HG03103 (cell line): Measurements from ENCODE around the gene RPS8.
"Not testable (repeated sequence)": the region's sequence is repeated elsewhere in the genome, so short reads cannot be mapped to it uniquely, and the experiment has no call there.

Experiments used
- ATAC-seq: cut with Tn5 transposase; IDR thresholded peaks from one replicate; pipeline ENCODE4 v1.9.1; 2021; ENCODE audit warnings: low read depth; ENCODE audit not compliant: unreplicated experiment

Gene RPS8

DNA sequence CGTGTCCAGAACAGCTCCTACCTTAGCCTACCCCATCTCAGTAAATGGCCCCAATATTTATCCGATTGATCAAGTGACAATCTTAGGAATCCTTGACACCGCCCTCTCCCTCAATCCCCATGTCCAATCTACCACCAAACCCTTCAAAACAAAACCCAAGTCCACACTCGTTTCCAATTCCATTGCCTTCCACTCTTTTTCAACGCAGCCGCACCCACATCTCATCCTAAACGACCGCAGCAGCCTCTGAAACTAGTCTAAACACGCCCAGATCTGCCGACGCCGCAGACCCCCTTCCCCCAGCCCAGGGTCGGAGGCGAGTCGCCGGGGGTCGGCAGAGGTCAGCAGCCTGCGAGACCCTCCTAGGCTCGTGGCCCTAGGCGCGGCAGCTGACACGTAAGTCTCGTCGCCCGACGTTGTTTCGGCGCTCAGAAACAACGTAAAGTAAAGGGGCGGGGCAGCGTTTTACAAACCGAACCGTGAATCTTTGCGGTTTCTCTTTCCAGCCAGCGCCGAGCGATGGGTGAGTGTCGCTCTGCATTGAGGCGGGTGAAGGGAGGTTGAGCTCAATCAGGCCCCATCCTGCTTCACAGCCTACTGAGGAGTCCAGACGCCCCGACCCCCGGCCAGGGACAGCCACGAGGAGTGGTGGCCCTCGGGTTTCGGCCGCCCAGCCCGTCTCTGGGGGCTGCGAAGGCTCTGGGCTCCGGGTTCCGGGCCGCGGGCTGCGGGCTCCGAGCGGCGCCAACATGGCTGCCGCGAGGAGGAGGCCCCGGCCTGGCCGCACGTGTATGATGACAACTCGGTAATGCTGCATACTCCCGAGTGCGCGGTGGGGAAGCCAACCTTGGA lies at the start of gene RPS8:
TSS of gene RPS8 (plus strand) at position 463 of the 852 bp plus-strand sequence. CDS start at position 520, 57 bp downstream.
- ATAC-seq = peak; percentile 69

- ATAC-seq = peak; percentile 49
Observed at GRCh38 chr1:44730741-44731512, 44.4 kb upstream of the RPS8 start, which contains the start of gene RNU5D-1. Gene RNU5D-1, minus strand, starts transcription at chr1:44731170.

DNA sequence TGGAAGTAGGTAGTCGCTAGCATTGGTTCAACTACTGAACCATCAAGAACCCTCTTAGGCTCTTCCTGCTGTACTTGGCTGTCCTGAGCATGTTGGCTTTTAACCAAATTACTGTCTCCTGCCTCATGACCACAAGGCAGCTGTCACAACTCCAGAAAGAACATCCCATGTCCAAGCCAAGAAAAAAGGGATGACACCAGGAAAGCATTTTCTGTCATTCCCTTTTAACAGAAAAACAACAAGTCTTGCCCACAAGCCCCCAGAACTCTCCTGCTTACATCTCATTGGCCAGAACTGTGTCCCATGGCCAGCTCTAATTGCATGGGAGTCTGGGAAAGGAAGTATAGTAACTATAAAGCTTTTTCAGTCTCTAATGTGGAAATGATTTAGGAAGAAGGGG lies 42.0 kb upstream of the RPS8 start:
- no peak for ATAC-seq

DNA sequence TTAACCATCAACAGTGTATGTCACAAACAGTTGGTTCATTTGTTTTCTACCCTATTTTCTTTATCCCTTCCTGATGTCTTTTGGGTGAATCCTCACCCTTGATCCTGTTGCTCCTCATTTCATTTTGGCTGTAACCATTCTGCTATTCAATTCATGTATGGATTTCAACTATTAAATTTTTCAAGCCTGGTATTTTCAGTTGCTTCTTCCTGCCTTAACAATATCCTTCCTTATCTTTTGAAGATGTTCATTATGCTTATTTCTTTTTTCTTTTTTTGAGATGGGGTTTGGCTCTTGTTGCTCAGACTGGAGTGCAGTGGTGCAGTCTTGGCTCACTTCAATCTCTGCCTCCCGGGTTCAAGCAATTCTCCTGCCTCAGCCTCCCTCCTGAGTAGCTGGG lies 41.6 kb upstream of the RPS8 start:
- no peak for ATAC-seq

DNA sequence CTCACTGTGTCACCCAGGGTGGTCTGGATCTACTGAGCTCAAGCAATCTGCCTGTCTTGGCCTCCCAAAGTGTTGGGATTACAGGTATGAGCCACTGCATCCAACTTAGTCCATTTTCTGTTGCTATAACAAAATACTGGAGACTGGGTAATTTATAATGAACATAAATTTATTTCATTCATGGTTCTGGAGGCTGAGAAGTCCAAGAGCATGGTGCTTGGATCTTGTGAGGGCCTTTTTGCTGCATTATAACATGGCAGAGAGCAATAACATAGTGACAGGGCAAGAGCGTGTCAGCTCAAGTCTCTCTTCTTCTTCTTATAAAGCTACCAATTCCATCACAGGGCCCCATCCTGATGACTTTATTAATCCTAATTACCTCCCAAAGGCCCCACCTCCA lies 39.3 kb upstream of the RPS8 start:
- no peak for ATAC-seq

DNA sequence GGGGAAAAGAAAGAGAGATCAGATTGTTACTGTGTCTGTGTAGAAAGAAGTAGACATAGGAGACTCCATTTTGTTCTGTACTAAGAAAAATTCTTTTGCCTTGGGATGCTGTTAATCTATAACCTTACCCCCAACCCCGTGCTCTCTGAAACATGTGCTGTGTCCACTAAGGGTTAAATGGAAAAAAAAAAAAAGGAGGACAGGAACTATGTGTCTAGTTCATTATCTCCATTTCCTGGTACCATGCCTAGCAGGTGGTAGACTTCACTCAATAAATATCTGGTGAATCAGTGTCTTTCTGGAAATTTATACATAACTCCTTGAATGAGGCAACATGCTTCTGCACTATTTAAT lies 36.4 kb upstream of the RPS8 start:
- not testable (repeated sequence) for ATAC-seq

DNA sequence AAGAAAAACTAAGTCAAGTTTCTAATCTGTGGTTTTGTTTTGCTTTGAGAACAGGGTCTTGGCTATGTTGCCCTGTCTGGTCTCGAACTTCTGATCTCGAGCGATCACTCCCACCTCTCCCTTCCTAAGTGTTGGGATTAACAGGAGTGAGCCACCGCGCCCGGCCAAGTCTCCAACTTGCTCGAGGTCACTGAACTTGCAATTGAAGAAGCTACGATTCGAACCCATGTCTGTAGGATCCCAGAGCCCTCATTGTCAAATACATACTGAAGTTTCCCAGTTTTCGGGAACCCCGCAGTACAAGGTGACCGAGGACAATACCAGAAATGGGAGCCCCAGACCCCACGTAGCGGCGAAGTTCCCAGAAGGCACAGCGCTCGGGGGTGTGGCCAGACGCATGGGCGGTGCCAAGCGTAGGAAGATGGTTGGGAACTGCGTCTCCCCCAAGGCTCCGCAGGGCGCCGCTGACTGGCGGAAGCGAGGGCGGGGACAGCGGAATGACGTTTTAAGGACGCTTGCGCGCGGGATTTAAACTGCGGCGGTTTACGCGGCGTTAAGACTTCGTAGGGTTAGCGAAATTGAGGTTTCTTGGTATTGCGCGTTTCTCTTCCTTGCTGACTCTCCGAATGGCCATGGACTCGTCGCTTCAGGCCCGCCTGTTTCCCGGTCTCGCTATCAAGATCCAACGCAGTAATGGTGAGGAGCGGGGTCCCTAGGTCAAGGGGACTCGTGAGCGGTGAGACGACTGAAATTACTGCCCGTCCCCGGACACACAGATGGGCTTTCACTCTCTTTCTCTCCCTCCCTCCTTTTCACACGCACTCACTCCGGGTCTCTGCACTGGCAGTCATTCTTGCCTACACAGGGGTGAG lies 35.8 kb upstream of the RPS8 start, which contains the start of gene KIF2C:
TSS of gene KIF2C (plus strand) at position 531 of the 872 bp plus-strand sequence. CDS start at position 627, 96 bp downstream.
- peak; percentile 96 for ATAC-seq

GRCh38 chr1:44740179-44740617 lies 35.1 kb upstream of the RPS8 start:
- ATAC-seq = no peak

DNA sequence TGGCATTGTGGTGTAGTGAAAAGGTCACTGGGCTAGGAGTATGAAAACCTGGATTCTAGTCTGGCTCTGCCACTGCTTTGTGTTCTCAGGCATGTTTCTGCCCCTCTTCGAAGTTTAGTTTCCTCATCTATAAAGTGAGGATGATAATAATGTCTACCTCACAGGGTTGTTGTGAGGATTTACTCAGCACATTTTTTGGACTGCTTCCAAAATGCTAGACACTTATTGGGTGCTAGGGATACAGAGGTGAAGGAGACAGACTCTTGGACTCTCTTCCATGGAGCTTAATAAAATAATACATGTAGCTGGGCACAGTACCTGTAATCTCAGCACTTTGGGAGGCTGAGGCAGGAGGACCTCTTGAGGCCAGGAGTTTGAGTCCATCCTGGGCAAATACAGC lies 32.1 kb upstream of the RPS8 start:
- ATAC-seq = no peak

DNA sequence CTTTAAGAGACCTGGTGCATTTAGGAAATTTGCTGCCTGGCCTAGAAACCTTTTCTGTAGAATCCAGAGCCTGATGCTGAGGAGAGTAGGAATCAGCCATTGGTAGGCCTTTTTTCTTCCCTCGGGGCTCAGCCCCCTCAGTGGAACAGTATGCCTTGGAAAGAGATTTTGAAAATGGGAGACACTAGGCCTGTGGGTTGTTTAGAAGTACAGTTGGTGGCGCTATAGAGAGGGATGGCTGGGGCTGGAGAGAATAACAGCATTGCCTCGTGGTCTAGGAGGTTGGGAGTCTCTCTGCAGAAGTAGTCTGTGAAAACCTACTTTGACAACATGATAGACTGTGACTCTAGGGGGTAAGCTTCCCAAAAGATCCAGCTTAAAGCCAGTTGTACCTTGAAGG lies 27.5 kb upstream of the RPS8 start:
- ATAC-seq = no peak

GRCh38 chr1:44757420-44757819 lies 17.9 kb upstream of the RPS8 start:
- no peak for ATAC-seq

DNA sequence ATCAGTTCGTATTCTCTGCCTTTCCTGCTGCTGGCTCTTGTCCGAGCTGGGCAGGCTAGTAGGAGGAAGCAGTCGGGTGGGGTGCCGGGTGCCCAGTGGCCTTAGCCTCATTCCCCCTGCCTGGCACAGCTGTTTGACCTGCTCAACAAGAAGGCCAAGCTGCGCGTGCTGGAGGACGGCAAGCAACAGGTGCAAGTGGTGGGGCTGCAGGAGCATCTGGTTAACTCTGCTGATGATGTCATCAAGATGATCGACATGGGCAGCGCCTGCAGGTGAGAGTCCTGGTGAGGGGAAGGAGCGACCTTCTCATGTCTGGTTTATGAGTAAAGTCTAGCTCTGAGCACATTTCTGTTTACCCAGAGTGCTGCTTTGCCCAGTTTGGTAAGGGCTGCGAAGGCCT lies 16.3 kb upstream of the RPS8 start:
- ATAC-seq = no peak

DNA sequence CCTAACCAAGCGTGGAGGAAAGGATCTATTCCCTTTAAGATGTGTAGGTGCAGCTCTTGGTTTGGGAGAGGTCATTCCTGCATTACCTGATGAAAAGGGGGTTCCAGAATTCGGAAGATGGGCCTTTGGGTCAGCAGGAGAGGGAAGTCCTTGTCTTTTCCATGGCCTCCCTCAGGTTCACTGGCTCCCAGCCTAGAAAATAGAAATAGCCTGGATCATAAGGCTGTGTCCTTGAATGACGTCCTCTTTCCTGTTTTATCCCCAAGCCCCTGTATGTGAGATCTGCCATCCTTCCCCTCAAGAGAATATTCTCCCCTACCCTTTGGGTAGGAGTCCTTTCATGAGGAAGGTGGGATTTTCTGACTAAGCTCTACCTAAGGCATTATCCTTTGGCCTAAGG lies 14.5 kb upstream of the RPS8 start:
- no peak for ATAC-seq

DNA sequence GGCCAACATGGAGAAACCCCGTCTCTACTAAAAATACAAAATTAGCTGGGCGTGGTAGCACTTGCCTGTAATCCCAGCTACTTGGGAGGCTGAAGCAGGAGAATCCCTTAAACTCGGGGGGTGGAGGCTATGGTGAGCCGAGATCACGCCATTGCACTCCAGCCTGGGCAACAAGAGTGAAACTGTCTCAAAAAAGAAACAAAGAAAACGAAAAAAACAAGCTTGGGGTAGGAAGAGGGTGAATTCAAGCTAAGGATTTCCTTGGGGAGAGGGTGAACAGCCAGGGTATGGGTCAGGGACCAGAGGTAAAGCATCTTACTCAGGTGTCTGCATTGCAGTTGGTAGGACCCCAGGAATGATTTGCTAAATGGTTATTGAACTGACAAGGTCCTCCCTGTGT lies 8.9 kb upstream of the RPS8 start:
- ATAC-seq = not testable (repeated sequence)

GRCh38 chr1:44775930-44776729 lies 790 bp downstream of the RPS8 start:
- no peak for ATAC-seq

DNA sequence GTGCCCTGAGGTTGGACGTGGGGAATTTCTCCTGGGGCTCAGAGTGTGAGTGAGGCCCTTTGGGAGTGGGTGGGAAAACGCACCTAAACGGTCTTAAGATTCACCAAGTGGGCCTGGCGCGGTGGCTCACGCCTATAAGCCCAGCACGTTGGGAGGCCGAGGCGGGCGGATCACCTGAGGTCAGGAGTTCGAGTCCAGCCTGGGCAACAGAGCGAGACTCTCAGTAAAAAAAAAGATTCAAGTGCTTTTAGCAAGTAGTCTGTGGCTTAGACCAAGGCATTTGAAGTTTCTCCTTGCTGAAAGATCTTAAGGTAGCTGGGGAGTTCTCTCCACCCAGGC lies 1.4 kb downstream of the RPS8 start:
- ATAC-seq = no peak

GRCh38 chr1:44777547-44777946 lies 2.2 kb downstream of the RPS8 start:
- no peak for ATAC-seq

- no peak for ATAC-seq
Observed at GRCh38 chr1:44777969-44778635, 2.8 kb downstream of the RPS8 start.
